Head of caudate nucleus (tissue), 42 donors: ENCODE results near the gene IARS1.

ENCODE experiments used
- DNase-seq, 42 donors: peaks; one replicate each; pipeline versions ENCODE4 v3.0.0 to v3.0.0-alpha.2; 2020 to 2021; ENCODE audit warnings: mixed read lengths in 7 of 42
- intact Hi-C: fragments of 100-400 bp; cut with DNase I; formaldehyde crosslinking; loops from one replicate; pipeline ENCODE4 v1.15.0; 2022

The IARS1 gene

DNA sequence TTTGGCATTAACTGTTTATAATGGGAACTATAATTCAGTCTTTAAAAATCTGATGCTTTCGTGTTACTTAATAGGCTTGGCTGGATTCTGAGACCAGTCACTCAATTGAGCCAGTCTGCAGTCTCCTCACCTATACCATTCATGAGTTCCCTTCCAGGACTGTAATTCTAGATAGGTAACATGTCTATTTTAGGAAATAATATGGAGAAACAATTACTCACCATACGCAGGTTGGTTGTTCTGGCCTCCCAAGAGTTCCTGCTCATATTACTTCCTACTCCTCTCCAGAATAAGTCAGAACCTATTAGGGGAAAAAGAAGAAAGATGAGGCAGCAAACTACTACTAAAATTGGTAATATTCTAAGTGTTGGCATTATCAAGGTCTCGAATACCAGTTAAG lies 4.5 kb upstream of the IARS1 start:
- intact Hi-C loops = no loop called here
- DNase-seq = no peak

- no peak for DNase-seq
- intact Hi-C loops = no loop called here
Observed at GRCh38 chr9:92297611-92298010, 4.1 kb upstream of the IARS1 start.

DNA sequence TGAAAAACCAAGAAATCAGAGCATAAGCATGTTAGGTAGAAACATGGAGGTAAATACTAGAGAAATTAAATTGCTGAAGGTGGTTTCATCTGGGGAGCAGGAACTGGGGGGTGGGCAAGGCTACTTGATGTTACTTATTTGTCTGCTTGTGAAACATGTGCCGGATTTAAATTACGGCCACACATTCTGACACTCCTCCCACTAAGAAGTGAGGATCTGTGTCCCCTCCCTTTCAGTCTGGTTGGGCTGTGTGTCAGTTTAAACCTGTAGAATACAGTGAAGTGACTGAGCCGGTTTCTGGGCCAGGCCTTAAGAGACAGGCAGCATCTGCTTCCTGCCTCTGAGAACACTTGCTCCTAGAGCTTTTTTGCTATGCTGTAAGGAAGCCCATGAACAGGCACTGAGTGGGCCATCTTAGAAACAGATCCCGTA lies 2.3 kb upstream of the IARS1 start:
- DNase-seq = no peak

GRCh38 chr9:92295240-92295790 lies 1.8 kb upstream of the IARS1 start:
- no peak for DNase-seq
- intact Hi-C loops = no loop called here

More for the DNA sequence above, 2.3 kb upstream of the IARS1 start:
- intact Hi-C loops = no loop called here

- intact Hi-C loops = no loop called here
- DNase-seq = peak in 14 of 42 donors; percentile 3 to 45 (median 16)
Observed at GRCh38 chr9:92294297-92294676, 790 bp upstream of the IARS1 start.

DNA sequence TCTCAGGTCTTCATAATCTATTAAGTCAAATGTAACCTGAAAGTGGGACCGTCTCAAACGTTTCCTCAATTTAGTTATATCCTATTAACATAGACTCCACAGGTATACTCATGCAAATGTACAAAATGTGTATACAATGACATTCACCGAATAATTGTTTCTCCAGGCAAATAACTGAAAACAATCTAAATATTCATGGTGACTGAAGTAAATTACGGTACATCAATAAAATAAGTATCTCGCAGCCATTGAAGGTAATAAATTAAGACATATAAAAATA lies 482 bp downstream of the IARS1 start:
- no peak for DNase-seq
- intact Hi-C loops = no loop called here

- DNase-seq = no peak
- intact Hi-C loops = no loop called here
Observed at GRCh38 chr9:92292338-92293074, 991 bp downstream of the IARS1 start.

- intact Hi-C loops = no loop called here
- DNase-seq = no peak
Observed at GRCh38 chr9:92291577-92291976, 1.9 kb downstream of the IARS1 start.

GRCh38 chr9:92290785-92291429 lies 2.6 kb downstream of the IARS1 start:
- intact Hi-C loops = no loop called here
- DNase-seq = no peak

DNA sequence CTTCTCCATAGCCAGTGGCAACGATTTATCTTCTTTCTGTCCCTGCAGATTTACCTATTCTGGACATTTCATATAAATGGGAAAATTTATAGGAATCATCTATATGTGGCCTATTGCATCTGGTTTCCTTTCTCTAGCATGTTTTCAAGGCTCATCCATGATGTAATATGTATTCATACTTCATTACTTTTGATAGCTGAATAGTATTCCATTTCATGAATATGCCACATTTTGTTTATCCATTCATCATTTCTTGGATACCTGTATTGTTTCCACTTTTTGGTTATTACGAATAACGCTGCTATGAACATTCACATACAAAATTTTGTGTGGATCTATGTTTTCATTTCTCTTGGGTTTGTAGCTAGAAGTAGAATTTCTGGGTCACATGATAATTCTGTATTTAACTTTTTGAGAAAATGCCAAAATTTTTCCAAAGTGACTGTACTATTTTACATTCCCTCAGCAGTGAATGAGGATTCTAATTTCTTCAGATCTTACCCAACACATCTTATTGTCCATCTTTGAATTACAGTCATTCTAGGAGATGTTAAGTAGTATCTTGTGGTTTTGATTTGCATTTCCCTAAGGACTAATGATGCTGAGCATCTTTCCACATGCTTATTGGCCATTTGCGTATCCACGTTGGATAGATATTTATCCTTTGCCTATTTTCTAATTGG lies 3.6 kb downstream of the IARS1 start:
- DNase-seq = no peak
- intact Hi-C loops = no loop called here

DNA sequence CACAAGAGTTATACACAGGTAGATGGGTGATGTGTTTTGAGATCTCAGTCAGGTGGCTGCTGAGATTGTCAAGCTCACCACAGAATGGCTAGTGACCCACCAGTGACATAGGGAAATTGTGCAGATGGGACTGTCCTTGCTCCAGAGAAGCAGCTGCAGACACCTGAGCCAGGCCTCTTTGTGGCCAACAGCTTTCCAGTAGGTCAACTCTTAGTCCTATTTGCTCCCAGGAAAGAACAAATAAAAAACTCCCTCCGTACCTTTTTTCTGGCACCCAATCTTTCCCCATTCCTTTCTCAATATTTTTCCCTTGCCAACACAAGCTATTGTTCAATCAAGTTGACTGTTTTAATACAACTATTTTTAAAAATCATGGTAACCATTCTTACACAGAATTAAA lies 14.2 kb downstream of the IARS1 start:
- DNase-seq = no peak
- intact Hi-C loops = no loop called here

GRCh38 chr9:92278110-92278509 lies 15.4 kb downstream of the IARS1 start:
- DNase-seq = no peak
- intact Hi-C loops = no loop called here

DNA sequence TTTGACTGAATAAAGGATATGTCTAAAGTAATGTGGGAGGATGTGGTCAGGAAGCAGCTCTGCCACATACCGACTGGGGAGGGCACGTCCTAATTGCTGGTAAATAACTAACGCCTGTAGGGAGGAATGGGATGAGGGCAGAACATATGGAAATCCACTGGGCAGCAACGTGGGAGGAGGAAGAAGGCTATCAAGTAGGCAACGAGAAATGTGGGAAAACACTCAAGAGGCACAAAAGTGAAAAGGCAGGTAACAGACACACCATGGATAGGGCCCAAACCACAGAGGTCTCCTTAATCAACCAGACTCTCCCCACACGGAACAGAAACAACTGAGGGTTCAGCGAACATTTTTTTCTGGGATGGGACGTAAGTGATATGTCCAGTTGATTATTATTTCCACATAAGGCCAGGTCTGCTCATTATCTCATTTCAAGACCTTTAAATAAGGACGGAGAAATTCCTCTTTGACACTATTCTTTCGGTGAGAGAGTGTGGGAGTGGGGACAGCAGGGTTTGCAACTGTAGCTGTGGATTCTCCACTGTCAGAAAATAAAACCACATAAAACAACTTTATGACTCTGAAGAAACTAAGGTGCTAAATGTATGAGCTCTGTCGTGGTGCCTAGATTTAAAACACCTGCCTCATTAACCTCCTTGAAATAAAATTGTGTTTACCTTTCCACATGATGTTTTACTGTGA lies 17.0 kb downstream of the IARS1 start:
- no peak for DNase-seq
- intact Hi-C loops = no loop called here

DNA sequence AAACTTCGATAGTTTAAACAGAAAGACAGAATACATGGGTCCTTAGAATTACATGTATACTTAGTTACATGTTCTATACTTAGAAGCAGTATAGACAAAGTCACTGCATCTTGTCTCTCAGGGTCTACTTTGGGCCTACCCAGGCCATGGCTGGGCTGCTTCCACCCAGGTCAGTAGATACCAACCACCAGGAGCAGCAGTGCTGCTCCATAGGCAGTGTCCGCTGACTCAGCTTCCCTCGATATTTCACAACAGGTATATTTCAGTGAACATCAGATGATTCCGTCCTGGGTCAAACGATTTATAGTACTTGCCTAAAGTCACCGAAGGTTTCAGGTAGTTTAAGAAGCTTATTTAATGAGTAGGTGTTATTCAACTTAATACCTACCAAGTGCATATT lies 18.0 kb downstream of the IARS1 start:
- no peak for DNase-seq

DNA sequence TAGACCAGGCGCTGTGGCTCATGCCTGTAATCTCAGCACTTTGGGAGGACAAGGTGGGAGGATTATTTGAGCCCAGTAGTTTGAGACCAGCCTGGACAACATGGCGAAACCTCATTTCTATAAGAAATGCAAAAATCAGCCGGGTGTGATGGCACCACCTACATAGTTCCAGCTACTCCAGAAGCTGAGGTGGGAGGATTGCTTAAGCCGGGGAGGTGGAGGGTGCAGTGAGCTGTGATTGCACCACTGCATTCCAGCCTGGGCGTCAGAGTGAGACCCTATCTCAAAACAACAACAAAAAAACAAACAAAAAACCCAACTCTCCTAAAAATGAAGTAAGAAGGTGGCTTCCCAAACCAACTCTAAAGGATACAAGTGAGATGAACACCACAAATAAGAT lies 23.0 kb downstream of the IARS1 start:
- intact Hi-C loops = no loop called here
- peak in 22 of 42 donors; percentile 12 to 64 (median 36) for DNase-seq

More for the DNA sequence above, 18.0 kb downstream of the IARS1 start:
- intact Hi-C loops = no loop called here

DNA sequence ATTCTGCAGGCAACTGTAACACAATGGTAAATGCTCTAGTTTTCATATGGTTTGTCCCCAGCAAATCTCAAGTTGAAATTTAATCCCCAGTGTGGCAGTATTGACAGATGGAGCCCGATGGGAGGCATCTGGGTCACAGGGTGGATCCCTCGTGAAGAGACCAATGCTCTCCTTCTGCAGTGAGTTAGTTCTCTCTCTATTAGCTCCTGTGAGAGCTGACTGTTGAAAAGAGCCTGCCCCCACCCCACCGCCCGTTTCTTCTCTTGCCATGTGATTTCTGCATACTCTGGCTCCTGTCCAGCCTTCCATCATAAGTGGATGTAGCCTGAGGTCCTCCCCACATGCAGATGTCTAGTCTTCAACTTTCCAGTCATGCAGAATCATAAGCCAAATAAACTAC lies 27.0 kb downstream of the IARS1 start:
- intact Hi-C loops = no loop called here
- DNase-seq = no peak

- DNase-seq = no peak
- intact Hi-C loops = no loop called here
Observed at GRCh38 chr9:92265154-92265553, 28.3 kb downstream of the IARS1 start.

DNA sequence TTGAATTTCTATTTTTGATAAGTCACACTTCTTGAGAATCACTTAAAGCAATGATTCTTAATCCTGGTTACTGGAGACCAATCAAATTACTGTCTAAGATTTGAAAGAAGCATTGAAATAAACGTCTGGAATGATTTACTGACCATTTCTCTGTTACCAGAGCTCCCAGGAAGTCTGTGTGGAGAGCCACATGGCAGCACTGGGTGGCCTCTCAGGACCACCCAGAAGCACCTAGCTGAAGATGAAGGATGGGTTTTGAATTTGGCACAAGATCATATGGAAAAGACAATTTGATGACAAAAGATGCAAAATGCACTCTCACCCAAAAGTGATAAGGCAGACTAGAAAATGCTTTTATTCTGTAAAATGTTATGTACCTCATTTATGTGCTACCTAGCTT lies 30.4 kb downstream of the IARS1 start:
- DNase-seq = no peak
- intact Hi-C loops = no loop called here

- intact Hi-C loops = no loop called here
- DNase-seq = no peak
Observed at GRCh38 chr9:92257327-92257726, 36.2 kb downstream of the IARS1 start.
